ENCODE results near the gene MNX1. TPM values are rescaled to one million over a fixed set of nuclear protein-coding genes. Genes with fewer than 3 reads are reported as not detected.

The MNX1 gene
- total RNA-seq, 1 donor = not detected

DNA sequence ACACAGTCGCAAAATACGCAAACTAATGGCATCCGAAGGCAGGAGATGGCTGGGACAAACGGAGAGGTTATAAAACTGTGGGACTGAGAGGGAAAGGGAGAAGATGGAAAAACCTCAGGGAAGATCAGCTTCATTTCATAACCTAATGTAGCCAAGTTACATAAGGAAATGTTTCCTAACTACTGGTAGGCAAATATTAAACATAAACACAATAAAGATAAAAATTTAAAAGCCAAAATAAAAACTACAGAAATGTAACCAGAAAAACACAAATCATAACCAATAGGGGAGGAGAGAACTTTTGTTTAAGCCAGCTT, 13.1 kb upstream of the MNX1 start:
- TF ChIP-seq, protein P1, sequence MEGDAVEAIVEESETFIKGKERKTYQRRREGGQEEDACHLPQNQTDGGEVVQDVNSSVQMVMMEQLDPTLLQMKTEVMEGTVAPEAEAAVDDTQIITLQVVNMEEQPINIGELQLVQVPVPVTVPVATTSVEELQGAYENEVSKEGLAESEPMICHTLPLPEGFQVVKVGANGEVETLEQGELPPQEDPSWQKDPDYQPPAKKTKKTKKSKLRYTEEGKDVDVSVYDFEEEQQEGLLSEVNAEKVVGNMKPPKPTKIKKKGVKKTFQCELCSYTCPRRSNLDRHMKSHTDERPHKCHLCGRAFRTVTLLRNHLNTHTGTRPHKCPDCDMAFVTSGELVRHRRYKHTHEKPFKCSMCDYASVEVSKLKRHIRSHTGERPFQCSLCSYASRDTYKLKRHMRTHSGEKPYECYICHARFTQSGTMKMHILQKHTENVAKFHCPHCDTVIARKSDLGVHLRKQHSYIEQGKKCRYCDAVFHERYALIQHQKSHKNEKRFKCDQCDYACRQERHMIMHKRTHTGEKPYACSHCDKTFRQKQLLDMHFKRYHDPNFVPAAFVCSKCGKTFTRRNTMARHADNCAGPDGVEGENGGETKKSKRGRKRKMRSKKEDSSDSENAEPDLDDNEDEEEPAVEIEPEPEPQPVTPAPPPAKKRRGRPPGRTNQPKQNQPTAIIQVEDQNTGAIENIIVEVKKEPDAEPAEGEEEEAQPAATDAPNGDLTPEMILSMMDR (IDR thresholded peaks at IDR 0.05; ENCODE audit: insufficient read depth, low read depth, low read length) = no peak
- DNase-seq (ENCODE audit: low read depth) = no peak

DNA sequence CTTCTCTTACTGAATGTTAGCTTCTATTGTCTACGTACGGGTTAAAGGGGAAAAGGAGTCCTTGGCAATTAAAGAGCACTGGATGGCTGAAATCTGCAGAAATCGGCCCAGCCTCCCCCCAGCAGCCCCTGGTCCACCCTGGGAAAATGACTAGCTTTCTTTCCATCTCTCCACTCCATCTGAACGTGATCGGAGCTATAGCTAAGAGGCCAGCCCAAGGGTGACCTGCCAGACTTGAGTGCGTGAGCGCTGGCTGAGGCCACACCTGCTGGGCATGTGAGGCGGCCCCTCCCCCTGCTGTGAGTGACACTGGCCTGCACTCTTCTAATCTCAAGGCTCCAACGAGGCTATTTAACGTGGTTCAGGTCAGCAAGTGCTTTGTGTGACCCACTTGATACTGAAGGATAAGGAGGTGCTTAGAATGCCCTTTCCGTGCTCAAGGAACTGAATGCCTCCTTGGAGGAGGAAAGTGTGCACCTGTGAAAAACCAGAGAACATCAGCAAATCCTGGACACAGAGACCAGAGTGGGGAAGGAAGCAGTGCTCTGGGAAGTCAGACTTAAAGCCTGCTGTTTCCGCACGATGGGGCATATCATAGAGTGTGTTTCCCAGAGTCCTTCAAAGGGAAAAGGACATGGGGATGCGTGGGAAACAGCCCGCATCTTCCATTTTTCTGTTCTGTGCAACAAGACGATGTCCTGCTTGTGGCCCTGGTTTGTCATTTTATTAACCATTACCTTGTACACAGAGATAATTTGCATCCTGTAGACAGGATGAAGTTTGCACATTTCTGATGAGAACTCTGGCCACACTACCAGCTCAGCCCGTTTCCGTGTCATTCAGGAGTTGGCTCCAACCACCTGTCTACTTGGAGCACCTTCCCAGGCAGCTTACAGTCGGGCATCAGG, 12.5 kb upstream of the MNX1 start:
- TF ChIP-seq, protein P1 (IDR thresholded peaks at IDR 0.05; ENCODE audit: insufficient read depth, low read depth, low read length) = no peak
- DNase-seq (ENCODE audit: low read depth) = no peak

More for the DNA sequence above, 13.1 kb upstream of the MNX1 start:
- no peak overlapping the region for H3K4me3 ChIP-seq (ENCODE audit: low read depth, low read length)

DNA sequence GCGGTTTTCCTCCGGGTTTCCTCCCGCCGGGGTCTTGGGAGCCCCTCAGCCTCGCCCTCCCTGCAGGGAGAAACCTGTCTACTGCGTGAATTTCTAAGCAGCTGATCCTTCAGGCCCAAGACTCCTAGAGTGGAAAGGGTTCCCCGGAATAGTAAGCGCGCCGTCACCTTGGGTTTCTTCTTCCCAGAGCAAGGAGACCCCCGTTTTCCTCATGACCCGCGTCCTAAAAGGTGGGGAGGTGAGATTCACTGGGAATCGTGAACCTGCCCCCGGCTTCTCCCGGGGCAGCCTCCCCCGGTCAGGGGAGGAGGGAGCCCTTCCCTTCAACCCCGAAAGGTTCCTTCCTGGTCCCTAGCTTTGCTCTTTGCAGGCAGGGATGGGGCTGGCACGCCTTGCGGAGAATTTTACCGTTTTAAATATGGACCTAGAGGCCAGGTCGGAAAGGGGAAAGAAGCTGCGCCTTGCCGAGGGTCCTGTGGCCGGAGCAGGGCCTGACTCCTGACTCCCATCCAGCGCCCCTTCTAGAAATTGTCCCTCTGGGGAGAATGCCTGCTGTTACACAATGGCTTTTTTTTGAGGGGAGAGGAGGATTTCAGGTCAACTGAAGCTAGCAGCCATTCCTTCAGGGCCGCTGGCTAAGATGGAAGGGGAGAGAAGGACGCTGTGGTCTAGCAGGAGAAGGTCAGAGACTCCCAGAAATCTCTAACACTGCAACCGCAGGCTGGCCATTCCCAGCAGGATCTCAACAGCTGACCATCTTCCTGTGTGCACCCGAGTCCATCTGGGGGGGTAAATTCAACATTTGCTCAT, 11.6 kb upstream of the MNX1 start:
- H3K4me3 ChIP-seq (ENCODE audit: low read depth, low read length) = no peak overlapping the region
- TF ChIP-seq, protein P1 (IDR thresholded peaks at IDR 0.05; ENCODE audit: insufficient read depth, low read depth, low read length) = no peak
- no peak for DNase-seq (ENCODE audit: low read depth)

More for the DNA sequence above, 12.5 kb upstream of the MNX1 start:
- H3K4me3 ChIP-seq (ENCODE audit: low read depth, low read length) = no peak overlapping the region

DNA sequence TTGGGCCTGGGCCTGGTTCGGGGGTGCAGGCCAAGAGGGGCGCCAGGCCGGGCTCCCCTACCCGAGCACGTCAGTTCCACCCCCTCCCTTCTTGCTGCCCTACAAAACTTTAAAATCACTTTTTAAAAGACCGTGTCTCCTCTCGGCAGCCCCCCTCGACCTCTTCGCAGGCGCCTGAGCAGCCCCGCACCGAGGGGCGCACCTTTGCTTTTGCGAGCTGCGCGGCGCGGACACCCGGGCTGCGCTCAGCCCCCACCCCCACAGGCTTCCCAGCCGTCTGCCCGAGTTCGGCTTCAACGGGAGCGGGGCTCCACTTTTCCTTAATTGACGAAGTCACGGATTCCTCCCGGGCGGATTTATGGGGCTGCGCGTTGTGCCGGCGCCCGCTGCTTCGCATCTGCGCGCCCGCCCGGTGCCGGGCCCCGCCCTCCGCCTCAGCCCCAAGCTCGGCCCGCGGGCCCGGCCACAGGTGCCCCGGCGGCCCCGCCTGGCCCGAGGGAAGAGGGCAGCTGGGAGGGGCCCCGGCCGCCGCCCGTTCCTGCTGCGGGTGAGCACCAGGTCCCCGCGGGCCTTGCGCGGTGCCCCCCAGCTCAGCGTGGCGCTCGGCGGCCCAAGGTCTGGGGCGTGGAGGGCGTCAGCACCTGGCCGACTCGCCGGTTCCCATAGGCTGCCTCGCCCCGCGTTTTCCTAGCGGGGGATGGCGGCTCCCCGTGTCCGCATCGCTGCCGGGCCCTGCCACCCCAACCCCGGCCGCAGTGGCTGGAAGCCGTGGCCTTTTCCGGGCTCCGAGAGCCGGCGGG, 10.8 kb upstream of the MNX1 start:
- no peak for DNase-seq (ENCODE audit: low read depth)

DNA sequence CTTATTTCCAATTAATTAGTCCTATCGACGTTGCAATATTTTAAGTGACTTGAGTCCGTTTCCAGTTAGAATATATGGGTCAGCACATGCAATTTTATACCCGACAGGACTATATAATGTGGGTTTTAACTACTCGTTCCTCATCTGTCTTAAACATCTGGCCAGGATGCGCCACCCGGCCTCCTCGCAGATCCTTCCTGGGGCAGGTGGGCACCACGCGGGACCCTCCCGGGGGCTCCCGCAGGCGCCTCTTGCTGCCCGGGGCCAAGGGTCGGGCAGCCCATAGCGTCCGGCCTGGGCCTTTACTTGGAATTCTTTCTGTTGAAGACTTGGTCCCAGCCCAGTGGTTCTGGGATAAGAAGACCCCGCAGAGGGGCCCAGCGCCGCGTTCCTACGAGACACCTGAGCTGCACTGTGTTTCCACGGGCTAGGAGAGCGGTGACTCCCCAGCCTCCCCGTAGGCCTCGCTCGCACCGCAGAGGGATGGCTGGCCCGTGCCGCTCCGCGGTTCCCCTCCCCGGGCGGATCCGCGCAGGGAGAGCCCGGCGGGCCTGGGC, 10.1 kb upstream of the MNX1 start:
- no peak overlapping the region for H3K4me3 ChIP-seq (ENCODE audit: low read depth, low read length)
- TF ChIP-seq, protein P1 (IDR thresholded peaks at IDR 0.05; ENCODE audit: insufficient read depth, low read depth, low read length) = no peak
- no peak for DNase-seq (ENCODE audit: low read depth)

More for the DNA sequence above, 10.8 kb upstream of the MNX1 start:
- no peak overlapping the region for H3K4me3 ChIP-seq (ENCODE audit: low read depth, low read length)
- TF ChIP-seq, protein P1 (IDR thresholded peaks at IDR 0.05; ENCODE audit: insufficient read depth, low read depth, low read length) = no peak

All from fibroblast of villous mesenchyme (primary cell).